Panc1 (cell line): ENCODE results near the gene CARMIL1. TPM values are rescaled to one million over a fixed set of nuclear protein-coding genes. Genes with fewer than 3 reads are reported as not detected.

ENCODE experiments used
- ATAC-seq: fragments of 200-7000 bp; cut with Tn5 transposase; 2 replicates; pipeline ENCODE4 v1.9.1; 2020; ENCODE audit warnings: mild to moderate bottlenecking, moderate library complexity
- BruUV-seq: library from RNA; stranded (reverse); fragments of 400-500 nt; replicated peaks from 2 replicates; lab custom pipeline; 2021; lab: Mats Ljungman, UMichigan
- CTCF ChIA-PET: fragments of 300-600 bp; sonication (Branson Sonifier 250); formaldehyde crosslinking; loops from one replicate; lab custom pipeline; 2022; ENCODE audit warnings: antibody characterized with exemption; lab: Charles Lee
- POLR2A ChIA-PET: fragments of 300-600 bp; sonication (Branson Sonifier 250); formaldehyde crosslinking; loops from one replicate; lab custom pipeline; 2022; ENCODE audit warnings: antibody characterized with exemption; lab: Charles Lee
- DNase-seq: peaks from one replicate; pipeline ENCODE4 v3.0.0-alpha.2; 2010; ENCODE audit warnings: low read depth, low spot score
- H3K27ac ChIP-seq: 2 replicates; pipeline ENCODE4 v1.5.1; 2011; ENCODE audit warnings: mild to moderate bottlenecking, low read length, inconsistent platforms
- H3K27me3 ChIP-seq: fragments of 200-500 bp; sonication (Bioruptor generic); 2 replicates; pipeline ENCODE4 v1.6.0; 2014; ENCODE audit warnings: low read length, inconsistent platforms; ENCODE audit not compliant: control insufficient read depth, insufficient read depth
- H3K36me3 ChIP-seq: fragments of 200-500 bp; sonication (Bioruptor generic); 2 replicates; pipeline ENCODE4 v1.5.1; 2014; ENCODE audit warnings: inconsistent platforms, mild to moderate bottlenecking, low read length, moderate library complexity; ENCODE audit not compliant: control insufficient read depth, insufficient read depth
- H3K4me1 ChIP-seq: 2 replicates; pipeline ENCODE4 v1.5.1; 2011; ENCODE audit warnings: inconsistent platforms, mild to moderate bottlenecking, low read length, moderate library complexity; ENCODE audit not compliant: control insufficient read depth, insufficient read depth
- H3K4me3 ChIP-seq, 2 experiments: 2 replicates each; pipeline ENCODE4 v1.5.1; 2011 to 2012; ENCODE audit warnings: low read depth in 2 of 2, low read length in 2 of 2, mild to moderate bottlenecking in 2 of 2, inconsistent platforms in 1 of 2, moderate library complexity in 1 of 2
- H3K9me3 ChIP-seq: fragments of 200-500 bp; sonication (Bioruptor generic); 2 replicates; pipeline ENCODE4 v1.5.1; 2014; ENCODE audit warnings: low read depth, mild to moderate bottlenecking, inconsistent platforms, low read length, moderate library complexity; ENCODE audit not compliant: control insufficient read depth, insufficient read depth
- POLR2AphosphoS5 ChIP-seq: IDR thresholded peaks from 2 replicates; pipeline ENCODE4 v1.6.1; 2012; ENCODE audit warnings: mild to moderate bottlenecking, low read depth, low read length, moderate library complexity
- SIN3A ChIP-seq: IDR thresholded peaks from 2 replicates; pipeline ENCODE4 v1.6.1; 2012; ENCODE audit warnings: low read depth, mild to moderate bottlenecking, low read length, moderate library complexity, borderline replicate concordance; ENCODE audit not compliant: insufficient read depth
- TCF7L2 ChIP-seq: IDR thresholded peaks from 2 replicates; pipeline ENCODE4 v1.6.1; 2011; ENCODE audit warnings: mild to moderate bottlenecking, low read depth, low read length, inconsistent platforms
- in situ Hi-C: cut with HindIII; loops from 2 replicates; pipeline ENCODE4 v1.10.0; 2016; ENCODE audit warnings: low sequenced_read_pairs, low pct_unique_long_range_greater_than_20kb
- intact Hi-C: fragments of 100-400 bp; cut with micrococcal nuclease; formaldehyde crosslinking; loops from one replicate; pipeline ENCODE4 v1.10.0; 2022; ENCODE audit not compliant: unreplicated experiment
- total RNA-seq: library from RNA; stranded (reverse); gene quantifications from one replicate; pipeline ENCODE4 v1.2.1, GENCODE V29; 2021; ENCODE audit not compliant: unreplicated experiment
- TF ChIP-seq, protein P1 (sequence below): fragments of 450-650 bp; IDR thresholded peaks from 2 replicates; pipeline ENCODE4 v1.5.1; 2017; ENCODE audit warnings: mild to moderate bottlenecking
- TF ChIP-seq, protein P2 (sequence below), 2 experiments: IDR thresholded peaks; 2 replicates each; pipeline ENCODE4 v1.6.1; 2011 to 2012; ENCODE audit warnings: low read depth in 2 of 2, control low read depth in 1 of 2, low read length in 1 of 2, mild to moderate bottlenecking in 1 of 2, moderate library complexity in 1 of 2; ENCODE audit not compliant: insufficient read depth in 1 of 2

Gene CARMIL1
- total RNA-seq, 1 experiment from 2014 or later, result 4.0 TPM

DNA sequence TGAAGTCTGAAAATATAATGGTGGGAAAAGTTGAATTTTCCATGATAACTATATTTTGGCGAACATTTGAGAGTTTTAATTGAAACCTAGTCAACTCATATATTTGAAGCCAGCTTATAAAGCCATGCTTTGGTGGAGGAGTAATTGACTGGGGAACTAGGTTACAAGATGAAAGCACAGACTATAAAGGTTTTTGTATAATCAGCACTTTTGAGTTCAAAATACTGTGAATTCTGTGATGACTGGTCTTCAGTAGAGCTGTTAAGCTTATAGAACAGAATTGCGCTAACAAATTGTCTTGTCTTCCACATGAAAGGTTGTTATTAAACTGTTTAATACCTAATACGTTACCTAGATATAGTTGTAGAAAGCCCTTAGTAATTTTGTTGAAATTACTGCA is 213.8 kb downstream of the CARMIL1 start:
- TF ChIP-seq, protein P1, sequence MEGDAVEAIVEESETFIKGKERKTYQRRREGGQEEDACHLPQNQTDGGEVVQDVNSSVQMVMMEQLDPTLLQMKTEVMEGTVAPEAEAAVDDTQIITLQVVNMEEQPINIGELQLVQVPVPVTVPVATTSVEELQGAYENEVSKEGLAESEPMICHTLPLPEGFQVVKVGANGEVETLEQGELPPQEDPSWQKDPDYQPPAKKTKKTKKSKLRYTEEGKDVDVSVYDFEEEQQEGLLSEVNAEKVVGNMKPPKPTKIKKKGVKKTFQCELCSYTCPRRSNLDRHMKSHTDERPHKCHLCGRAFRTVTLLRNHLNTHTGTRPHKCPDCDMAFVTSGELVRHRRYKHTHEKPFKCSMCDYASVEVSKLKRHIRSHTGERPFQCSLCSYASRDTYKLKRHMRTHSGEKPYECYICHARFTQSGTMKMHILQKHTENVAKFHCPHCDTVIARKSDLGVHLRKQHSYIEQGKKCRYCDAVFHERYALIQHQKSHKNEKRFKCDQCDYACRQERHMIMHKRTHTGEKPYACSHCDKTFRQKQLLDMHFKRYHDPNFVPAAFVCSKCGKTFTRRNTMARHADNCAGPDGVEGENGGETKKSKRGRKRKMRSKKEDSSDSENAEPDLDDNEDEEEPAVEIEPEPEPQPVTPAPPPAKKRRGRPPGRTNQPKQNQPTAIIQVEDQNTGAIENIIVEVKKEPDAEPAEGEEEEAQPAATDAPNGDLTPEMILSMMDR, result no peak
- no peak for TF ChIP-seq TCF7L2
- TF ChIP-seq SIN3A, result no peak
- TF ChIP-seq, protein P2, sequence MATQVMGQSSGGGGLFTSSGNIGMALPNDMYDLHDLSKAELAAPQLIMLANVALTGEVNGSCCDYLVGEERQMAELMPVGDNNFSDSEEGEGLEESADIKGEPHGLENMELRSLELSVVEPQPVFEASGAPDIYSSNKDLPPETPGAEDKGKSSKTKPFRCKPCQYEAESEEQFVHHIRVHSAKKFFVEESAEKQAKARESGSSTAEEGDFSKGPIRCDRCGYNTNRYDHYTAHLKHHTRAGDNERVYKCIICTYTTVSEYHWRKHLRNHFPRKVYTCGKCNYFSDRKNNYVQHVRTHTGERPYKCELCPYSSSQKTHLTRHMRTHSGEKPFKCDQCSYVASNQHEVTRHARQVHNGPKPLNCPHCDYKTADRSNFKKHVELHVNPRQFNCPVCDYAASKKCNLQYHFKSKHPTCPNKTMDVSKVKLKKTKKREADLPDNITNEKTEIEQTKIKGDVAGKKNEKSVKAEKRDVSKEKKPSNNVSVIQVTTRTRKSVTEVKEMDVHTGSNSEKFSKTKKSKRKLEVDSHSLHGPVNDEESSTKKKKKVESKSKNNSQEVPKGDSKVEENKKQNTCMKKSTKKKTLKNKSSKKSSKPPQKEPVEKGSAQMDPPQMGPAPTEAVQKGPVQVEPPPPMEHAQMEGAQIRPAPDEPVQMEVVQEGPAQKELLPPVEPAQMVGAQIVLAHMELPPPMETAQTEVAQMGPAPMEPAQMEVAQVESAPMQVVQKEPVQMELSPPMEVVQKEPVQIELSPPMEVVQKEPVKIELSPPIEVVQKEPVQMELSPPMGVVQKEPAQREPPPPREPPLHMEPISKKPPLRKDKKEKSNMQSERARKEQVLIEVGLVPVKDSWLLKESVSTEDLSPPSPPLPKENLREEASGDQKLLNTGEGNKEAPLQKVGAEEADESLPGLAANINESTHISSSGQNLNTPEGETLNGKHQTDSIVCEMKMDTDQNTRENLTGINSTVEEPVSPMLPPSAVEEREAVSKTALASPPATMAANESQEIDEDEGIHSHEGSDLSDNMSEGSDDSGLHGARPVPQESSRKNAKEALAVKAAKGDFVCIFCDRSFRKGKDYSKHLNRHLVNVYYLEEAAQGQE (IDR thresholded peaks at IDR 0.05; ENCODE audit: insufficient read depth in 1 of 2, low read depth in 2 of 2, low read length in 1 of 2), result no peak
- no peak for TF ChIP-seq POLR2AphosphoS5
- no peaks in the 10 kb centered on the region for H3K4me1 ChIP-seq
- no peak overlapping the region for H3K27ac ChIP-seq
- H3K9me3 ChIP-seq, result no peaks in the 10 kb centered on the region
- no peak overlapping the region for H3K4me3 ChIP-seq
- H3K36me3 ChIP-seq, result no peaks in the 10 kb centered on the region; the same call in 1 of the 2 replicates
- in situ Hi-C loops (no loop called here), intact Hi-C loops (no loop called here)
- DNase-seq (no peak), ATAC-seq (no peak)
- CTCF ChIA-PET, result no interaction called here
- POLR2A ChIA-PET, result no interaction called here
- no peaks in the 10 kb centered on the region for H3K27me3 ChIP-seq
- no TSS peak for BruUV-seq

- no peak for ATAC-seq
These were observed 215.3 kb downstream of the CARMIL1 start for GRCh38 chr6:25494469-25494868.

More at GRCh38 chr6:25494469-25494868, 215.3 kb downstream of the CARMIL1 start:
- no peak overlapping the region for H3K27ac ChIP-seq
- H3K9me3 ChIP-seq, result no peaks in the 10 kb centered on the region
- H3K27me3 ChIP-seq, result no peaks in the 10 kb centered on the region
- CTCF ChIA-PET, result interaction anchor here (1.0 kb wide), 1 partner anchor 62 kb away, joined by 3 read pairs; no protein-coding TSS in a partner anchor
- POLR2A ChIA-PET, result no interaction called here
- no peaks in the 10 kb centered on the region; the same call in 1 of the 2 replicates for H3K36me3 ChIP-seq
- no peaks in the 10 kb centered on the region for H3K4me1 ChIP-seq
- in situ Hi-C loops (no loop called here), intact Hi-C loops (no loop called here)
- TF ChIP-seq SIN3A, result no peak
- no peak for TF ChIP-seq TCF7L2
- TF ChIP-seq, protein P2 (IDR thresholded peaks at IDR 0.05; ENCODE audit: insufficient read depth in 1 of 2, low read depth in 2 of 2, low read length in 1 of 2), result no peak
- TF ChIP-seq, protein P1, result no peak
- TF ChIP-seq POLR2AphosphoS5, result no peak
- BruUV-seq, result no TSS peak
- no peak overlapping the region for H3K4me3 ChIP-seq
- no peak for DNase-seq
